GM12892 (cell line): ENCODE measurements around the gene ZNF891. TPM values are rescaled to one million over a fixed set of nuclear protein-coding genes. Genes with fewer than 3 reads are reported as not detected.
A peak's percentile ranks its signal among the peaks of the same experiment; 100 is the strongest.

ENCODE experiments used
- DNase-seq: peaks from one replicate; pipeline ENCODE4 v3.0.0; 2011; ENCODE audit not compliant: insufficient read length
- FAIRE-seq: peaks from 2 replicates; lab custom pipeline; 2011; peaks lifted over from hg19 to GRCh38; lab: Jason Lieb, UNC
- POLR2A ChIP-seq: IDR thresholded peaks from 2 replicates; pipeline ENCODE4 v1.6.1; 2011; ENCODE audit warnings: low read depth, low read length, control low read depth
- POLR2AphosphoS5 ChIP-seq: IDR thresholded peaks from 2 replicates; pipeline ENCODE4 v1.6.1; 2011; ENCODE audit warnings: low read depth, low read length, control low read depth
- TAF1 ChIP-seq: IDR thresholded peaks from 2 replicates; pipeline ENCODE4 v1.6.1; 2011; ENCODE audit warnings: low read depth, mild to moderate bottlenecking, control low read depth, low read length, borderline replicate concordance
- polyA plus RNA-seq: library from polyadenylated mRNA; unstranded; fragments of >200 nt; gene quantifications from one replicate; pipeline ENCODE4 v1.2.1, GENCODE V29; 2012; ENCODE audit warnings: missing spikeins, inconsistent platforms; ENCODE audit not compliant: missing spikeins

Gene ZNF891
- polyA plus RNA-seq: 1.1 TPM

DNA sequence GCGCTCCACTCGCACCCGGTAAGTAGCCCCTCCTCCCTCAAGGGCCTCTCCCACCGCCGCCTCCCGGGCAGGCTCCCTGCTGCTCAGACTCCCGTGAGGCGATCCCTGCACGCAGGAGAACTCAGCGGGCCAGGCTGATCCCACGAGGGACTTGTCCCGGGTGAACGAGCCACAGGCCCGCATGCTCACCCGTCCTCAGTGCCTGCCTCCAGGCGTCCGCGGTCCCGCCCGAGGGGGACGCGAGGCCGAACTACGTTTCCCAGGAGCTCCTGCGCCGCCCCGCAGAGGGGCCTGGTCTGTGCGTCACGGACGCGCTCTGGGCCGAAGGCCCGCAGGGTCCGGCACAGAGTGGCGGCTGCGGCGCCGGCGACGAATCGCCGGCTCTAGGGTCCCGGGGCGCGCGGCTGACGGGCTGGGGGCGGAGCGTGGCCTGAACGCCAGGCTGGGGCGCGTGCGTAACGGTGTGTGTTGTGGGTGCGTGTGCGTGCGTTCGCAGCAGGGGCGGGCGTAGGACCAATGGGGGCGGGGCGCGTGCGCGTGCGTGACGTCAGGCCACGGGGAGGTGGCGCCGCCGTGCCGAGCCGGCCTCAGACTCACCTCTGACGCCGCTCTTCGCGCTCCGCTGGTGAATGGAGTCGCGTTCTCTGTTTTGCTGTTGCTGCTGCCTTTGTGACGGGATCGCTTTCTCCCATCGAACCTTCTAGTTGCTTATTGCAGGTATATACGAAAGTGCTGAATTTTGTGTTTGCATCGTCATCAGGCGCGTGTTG is at the start of gene ZNF891, which contains the start of gene ZNF10:
TSS of gene ZNF891 (minus strand) at position 237 of the 770 bp plus-strand sequence. CDS start 8,356 bp downstream, outside the sequence.
TSS of gene ZNF10 (plus strand) at position 590 of the 770 bp plus-strand sequence. CDS start 13,866 bp downstream, outside the sequence.
- DNase-seq: peak; percentile 56
- FAIRE-seq: peak; percentile 97
- TF ChIP-seq TAF1: no peak; the same call in 1 of the 2 replicates
- TF ChIP-seq POLR2AphosphoS5: peak; percentile 78; the same call in 1 of the 2 replicates
- peak; percentile 81 for TF ChIP-seq POLR2A

DNA sequence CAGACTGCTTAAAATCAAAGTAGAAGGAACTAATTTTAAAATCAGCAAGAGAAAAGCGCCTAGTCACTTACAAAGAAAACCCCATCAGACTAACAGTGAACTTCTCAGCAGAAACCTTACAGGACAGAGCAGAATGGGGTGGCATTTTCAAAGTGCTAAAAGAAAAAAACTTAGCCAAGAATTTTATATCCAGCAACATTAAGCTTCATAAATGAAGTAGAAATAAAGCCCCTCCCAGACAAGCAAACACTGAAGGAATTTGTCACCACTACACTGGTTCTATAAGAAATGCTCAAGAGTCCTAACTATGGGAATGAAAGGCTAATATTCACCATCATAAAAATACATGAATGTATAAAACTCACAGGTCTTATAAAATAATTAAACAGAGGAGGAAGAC is 44.8 kb upstream of the ZNF891 start:
- no peak for DNase-seq
- FAIRE-seq: no peak
- TF ChIP-seq POLR2AphosphoS5 (no peak), TAF1 (no peak), POLR2A (no peak)

GRCh38 chr12:133172491-133172890 is 42.4 kb upstream of the ZNF891 start:
- no peak for FAIRE-seq
- DNase-seq: no peak
- no peak for TF ChIP-seq POLR2A
- TF ChIP-seq POLR2AphosphoS5: no peak
- no peak for TF ChIP-seq TAF1

- no peak for TF ChIP-seq POLR2AphosphoS5
- no peak for TF ChIP-seq TAF1
- no peak for TF ChIP-seq POLR2A
- DNase-seq: no peak
- no peak for FAIRE-seq
Measured at GRCh38 chr12:133165776-133166175, 35.7 kb upstream of the ZNF891 start.

GRCh38 chr12:133156125-133156690 is 26.1 kb upstream of the ZNF891 start:
- DNase-seq (no peak), FAIRE-seq (peak; percentile 42)
- TF ChIP-seq POLR2AphosphoS5 (no peak), TAF1 (no peak)

DNA sequence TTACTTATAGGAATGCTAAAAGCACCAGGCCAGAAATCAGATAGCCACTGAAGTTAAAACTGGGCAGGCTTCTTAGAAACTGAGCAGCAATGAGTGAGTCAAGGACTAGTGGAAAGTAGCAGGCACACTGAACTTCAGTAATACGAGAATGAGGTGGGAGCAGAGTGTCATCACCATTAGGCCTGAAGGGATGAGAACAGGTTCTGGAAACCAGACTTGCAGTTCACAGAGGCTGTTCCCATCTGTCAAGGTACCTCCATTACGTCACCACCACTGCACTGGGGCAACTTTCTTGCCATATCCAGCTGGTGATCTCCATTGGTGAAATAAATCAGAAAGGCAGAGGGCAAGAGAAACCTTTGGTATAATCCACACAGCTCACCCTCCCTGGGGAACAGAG is 15.9 kb upstream of the ZNF891 start:
- no peak for TF ChIP-seq TAF1
- TF ChIP-seq POLR2AphosphoS5: no peak
- no peak for TF ChIP-seq POLR2A
- DNase-seq (no peak), FAIRE-seq (no peak)

DNA sequence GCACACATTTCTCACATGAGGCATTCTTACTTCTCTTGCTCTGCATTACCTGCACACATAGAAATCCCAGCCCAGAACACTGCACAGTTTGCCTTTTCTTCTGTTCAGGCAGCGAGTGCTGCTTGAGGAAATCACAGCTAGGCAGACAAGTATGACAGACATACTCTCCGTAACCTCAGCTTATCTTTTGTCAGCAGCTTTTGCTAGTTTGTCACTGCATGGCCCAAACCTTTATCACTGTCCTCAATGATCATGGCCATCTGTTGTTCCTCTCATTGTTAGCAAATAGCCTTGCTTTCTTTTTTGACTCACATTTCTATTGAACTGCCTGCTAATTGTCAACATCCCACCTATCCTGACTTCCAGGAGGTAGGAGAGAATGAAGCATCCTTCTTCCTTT is 5.7 kb upstream of the ZNF891 start:
- no peak for DNase-seq
- no peak for TF ChIP-seq TAF1
- TF ChIP-seq POLR2AphosphoS5: no peak
- no peak for TF ChIP-seq POLR2A
- no peak for FAIRE-seq

DNA sequence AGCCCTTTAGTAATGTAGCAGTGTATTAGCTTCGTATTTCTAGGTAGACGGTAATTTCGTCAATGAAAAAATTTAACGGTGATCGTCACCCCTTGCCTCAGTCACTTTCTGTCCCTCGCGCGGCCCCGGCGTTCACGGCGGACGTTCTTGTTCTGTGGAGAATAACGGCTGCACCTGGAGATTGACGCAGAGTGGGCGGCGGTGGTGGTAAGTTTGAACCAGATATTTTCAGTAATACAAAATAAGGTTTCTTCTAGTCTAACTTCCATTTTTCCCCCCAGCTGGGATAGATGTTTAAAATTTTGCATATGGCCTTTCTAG is 694 bp upstream of the ZNF891 start:
- DNase-seq (no peak), FAIRE-seq (no peak)
- TF ChIP-seq POLR2A (no peak), POLR2AphosphoS5 (no peak), TAF1 (no peak)

DNA sequence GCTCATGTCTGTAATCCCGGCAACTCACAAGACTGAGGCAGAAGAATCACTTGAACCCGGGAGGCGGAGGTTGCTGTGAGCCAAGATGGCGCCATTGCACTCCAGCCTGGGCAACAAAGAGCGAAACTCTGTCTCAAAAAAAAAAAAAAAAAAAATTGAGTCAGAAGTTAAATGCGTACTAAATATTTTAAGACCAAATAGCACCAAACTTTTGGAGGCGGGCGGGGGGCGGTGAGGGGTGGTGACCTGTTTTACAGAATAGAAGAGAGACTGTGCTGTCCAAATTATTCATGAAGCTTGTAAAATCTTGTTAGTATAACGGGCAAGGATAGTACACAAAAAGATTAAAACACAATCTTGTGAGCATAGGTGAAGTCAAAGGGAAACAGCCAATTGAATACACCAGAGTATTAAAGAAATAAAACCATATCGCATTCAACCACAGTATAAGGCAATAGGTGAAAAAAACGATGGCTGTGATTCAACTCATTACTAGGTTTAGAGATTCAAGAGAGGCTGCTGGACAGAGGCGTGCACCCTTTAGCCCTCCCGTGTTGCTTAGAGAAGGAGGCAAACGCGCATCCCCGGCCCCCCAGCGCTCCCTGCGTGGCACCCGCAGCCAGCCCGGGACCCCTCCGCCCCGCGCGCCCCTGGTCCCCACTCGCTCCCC is 571 bp downstream of the ZNF891 start:
- TF ChIP-seq POLR2AphosphoS5: no peak
- TF ChIP-seq TAF1: no peak
- TF ChIP-seq POLR2A: no peak
- FAIRE-seq (no peak), DNase-seq (no peak)

- DNase-seq (no peak), FAIRE-seq (no peak)
- TF ChIP-seq POLR2AphosphoS5: no peak
- TF ChIP-seq POLR2A: no peak
- TF ChIP-seq TAF1: no peak
Measured at GRCh38 chr12:133124674-133125073, 5.4 kb downstream of the ZNF891 start.

GRCh38 chr12:133120385-133121191 is 9.5 kb downstream of the ZNF891 start:
- FAIRE-seq (no peak), DNase-seq (no peak)
- no peak for TF ChIP-seq POLR2A
- no peak for TF ChIP-seq POLR2AphosphoS5
